ENCODE measurements around the gene ALLC.

Gene ALLC

GRCh38 chr2:3678212-3678611 lies 20.2 kb downstream of the ALLC start:
- no peak for TF ChIP-seq CTCF (IDR thresholded peaks at IDR 0.05)
- H3K27me3 ChIP-seq (ENCODE audit: control insufficient read depth, insufficient read depth, low read length): no peaks in the 10 kb centered on the region

GRCh38 chr2:3679180-3679579 lies 21.2 kb downstream of the ALLC start:
- H3K27ac ChIP-seq: no peak overlapping the region
- H3K27me3 ChIP-seq (ENCODE audit: control insufficient read depth, insufficient read depth, low read length): no peaks in the 10 kb centered on the region
- no peaks in the 10 kb centered on the region for H3K9me3 ChIP-seq (ENCODE audit: control insufficient read depth, low read length)
- no peaks in the 10 kb centered on the region for H3K36me3 ChIP-seq (ENCODE audit: control insufficient read depth, insufficient read depth, low read length)
- H3K9ac ChIP-seq: no peak overlapping the region
- no peak for TF ChIP-seq CTCF (IDR thresholded peaks at IDR 0.05)
- H3K4me3 ChIP-seq (ENCODE audit: low read depth, low read length): no peak overlapping the region
- no peaks in the 10 kb centered on the region for H3K79me2 ChIP-seq
- no peaks in the 10 kb centered on the region for H3K4me1 ChIP-seq
- no peak overlapping the region for H2AFZ ChIP-seq
- H3K4me2 ChIP-seq (ENCODE audit: low read length): no peak overlapping the region

More at GRCh38 chr2:3678212-3678611, 20.2 kb downstream of the ALLC start:
- no peak overlapping the region for H2AFZ ChIP-seq
- H3K9me3 ChIP-seq (ENCODE audit: control insufficient read depth, low read length): no peaks in the 10 kb centered on the region
- H3K4me2 ChIP-seq (ENCODE audit: low read length): no peak overlapping the region
- H3K4me1 ChIP-seq: no peaks in the 10 kb centered on the region
- no peak overlapping the region for H3K9ac ChIP-seq
- H3K4me3 ChIP-seq (ENCODE audit: low read depth, low read length): no peak overlapping the region
- H3K79me2 ChIP-seq: no peaks in the 10 kb centered on the region
- no peaks in the 10 kb centered on the region for H3K36me3 ChIP-seq (ENCODE audit: control insufficient read depth, insufficient read depth, low read length)
- H3K27ac ChIP-seq: no peak overlapping the region

GRCh38 chr2:3679616-3680393 lies 21.8 kb downstream of the ALLC start:
- no peak overlapping the region for H3K27ac ChIP-seq
- H3K9me3 ChIP-seq (ENCODE audit: control insufficient read depth, low read length): no peaks in the 10 kb centered on the region
- no peak overlapping the region for H2AFZ ChIP-seq
- H3K9ac ChIP-seq: no peak overlapping the region
- H3K27me3 ChIP-seq (ENCODE audit: control insufficient read depth, insufficient read depth, low read length): no peaks in the 10 kb centered on the region
- no peaks in the 10 kb centered on the region for H3K4me1 ChIP-seq
- no peak overlapping the region for H3K4me2 ChIP-seq (ENCODE audit: low read length)
- no peaks in the 10 kb centered on the region for H3K36me3 ChIP-seq (ENCODE audit: control insufficient read depth, insufficient read depth, low read length)
- TF ChIP-seq CTCF (IDR thresholded peaks at IDR 0.05): no peak
- H3K4me3 ChIP-seq (ENCODE audit: low read depth, low read length): no peak overlapping the region
- H3K79me2 ChIP-seq: no peaks in the 10 kb centered on the region

- no peak for TF ChIP-seq CTCF (IDR thresholded peaks at IDR 0.05)
- Histone ChIP-seq H3K4me1 (no peaks in the 10 kb centered on the region), H3K79me2 (no peaks in the 10 kb centered on the region), H3K4me2 (ENCODE audit: low read length) (no peak overlapping the region), H3K4me3 (ENCODE audit: low read depth, low read length) (no peak overlapping the region), H3K36me3 (ENCODE audit: control insufficient read depth, insufficient read depth, low read length) (no peaks in the 10 kb centered on the region), H2AFZ (no peak overlapping the region), H3K9me3 (ENCODE audit: control insufficient read depth, low read length) (no peaks in the 10 kb centered on the region), H3K9ac (no peak overlapping the region), H3K27me3 (ENCODE audit: control insufficient read depth, insufficient read depth, low read length) (no peaks in the 10 kb centered on the region), H3K27ac (no peak overlapping the region)
Observed at GRCh38 chr2:3680548-3681345, 22.7 kb downstream of the ALLC start.

Data from parathyroid adenoma (tissue), 2 donors.